ENCODE measurements around the gene RALGPS2.

- no peak for TF ChIP-seq EP300 (IDR thresholded peaks at IDR 0.05)
- TF ChIP-seq, protein P1, sequence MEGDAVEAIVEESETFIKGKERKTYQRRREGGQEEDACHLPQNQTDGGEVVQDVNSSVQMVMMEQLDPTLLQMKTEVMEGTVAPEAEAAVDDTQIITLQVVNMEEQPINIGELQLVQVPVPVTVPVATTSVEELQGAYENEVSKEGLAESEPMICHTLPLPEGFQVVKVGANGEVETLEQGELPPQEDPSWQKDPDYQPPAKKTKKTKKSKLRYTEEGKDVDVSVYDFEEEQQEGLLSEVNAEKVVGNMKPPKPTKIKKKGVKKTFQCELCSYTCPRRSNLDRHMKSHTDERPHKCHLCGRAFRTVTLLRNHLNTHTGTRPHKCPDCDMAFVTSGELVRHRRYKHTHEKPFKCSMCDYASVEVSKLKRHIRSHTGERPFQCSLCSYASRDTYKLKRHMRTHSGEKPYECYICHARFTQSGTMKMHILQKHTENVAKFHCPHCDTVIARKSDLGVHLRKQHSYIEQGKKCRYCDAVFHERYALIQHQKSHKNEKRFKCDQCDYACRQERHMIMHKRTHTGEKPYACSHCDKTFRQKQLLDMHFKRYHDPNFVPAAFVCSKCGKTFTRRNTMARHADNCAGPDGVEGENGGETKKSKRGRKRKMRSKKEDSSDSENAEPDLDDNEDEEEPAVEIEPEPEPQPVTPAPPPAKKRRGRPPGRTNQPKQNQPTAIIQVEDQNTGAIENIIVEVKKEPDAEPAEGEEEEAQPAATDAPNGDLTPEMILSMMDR (IDR thresholded peaks at IDR 0.05) = no peak
- TF ChIP-seq POLR2A (IDR thresholded peaks at IDR 0.05) = no peak
Measured at GRCh38 chr1:178895928-178896327, 170.9 kb downstream of the RALGPS2 start.

Measured in tibial nerve (tissue), 4 donors.